Activated naive CD4-positive, alpha-beta T cell treated with anti-CD3 and anti-CD28 coated beads for 36 hours (primary cell): ENCODE measurements around the gene AK1. TPM values are rescaled to one million over a fixed set of nuclear protein-coding genes. Genes with fewer than 3 reads are reported as not detected.

Experiments
- CTCF ChIA-PET: fragments of 350-600 bp; sonication (Branson Sonifier 250); formaldehyde crosslinking; loops from one replicate; lab custom pipeline; 2021; ENCODE audit warnings: antibody characterized with exemption; lab: Charles Lee
- DNase-seq: peaks from one replicate; pipeline ENCODE4 v3.0.0-alpha.2; 2020
- H3K27ac Mint-ChIP-seq: one replicate; pipeline ENCODE4 v1.8.0; 2021; ENCODE audit warnings: mild to moderate bottlenecking, mixed read lengths
- H3K27me3 Mint-ChIP-seq: one replicate; pipeline ENCODE4 v1.8.0; 2021; ENCODE audit warnings: low read depth, mixed read lengths
- H3K36me3 Mint-ChIP-seq: one replicate; pipeline ENCODE4 v1.8.0; 2021; ENCODE audit warnings: low read depth, mixed read lengths
- H3K4me1 Mint-ChIP-seq: one replicate; pipeline ENCODE4 v1.8.0; 2021; ENCODE audit warnings: low read depth, mixed read lengths
- H3K4me3 Mint-ChIP-seq: one replicate; pipeline ENCODE4 v1.8.0; 2021; ENCODE audit warnings: mild to moderate bottlenecking, moderate library complexity, mixed read lengths
- H3K9me3 Mint-ChIP-seq: one replicate; pipeline ENCODE4 v1.8.0; 2021; ENCODE audit warnings: mixed read lengths
- intact Hi-C: fragments of 100-400 bp; cut with micrococcal nuclease; formaldehyde crosslinking; loops from one replicate; pipeline ENCODE4 v1.15.1; 2023
- total RNA-seq, 2 experiments: library from RNA; stranded (reverse); gene quantifications; one replicate each; pipeline ENCODE4 v1.2.3, GENCODE V29; 2021

AK1 gene
- total RNA-seq, 2 experiments from 2014 or later: 11.8 to 11.9 TPM

DNA sequence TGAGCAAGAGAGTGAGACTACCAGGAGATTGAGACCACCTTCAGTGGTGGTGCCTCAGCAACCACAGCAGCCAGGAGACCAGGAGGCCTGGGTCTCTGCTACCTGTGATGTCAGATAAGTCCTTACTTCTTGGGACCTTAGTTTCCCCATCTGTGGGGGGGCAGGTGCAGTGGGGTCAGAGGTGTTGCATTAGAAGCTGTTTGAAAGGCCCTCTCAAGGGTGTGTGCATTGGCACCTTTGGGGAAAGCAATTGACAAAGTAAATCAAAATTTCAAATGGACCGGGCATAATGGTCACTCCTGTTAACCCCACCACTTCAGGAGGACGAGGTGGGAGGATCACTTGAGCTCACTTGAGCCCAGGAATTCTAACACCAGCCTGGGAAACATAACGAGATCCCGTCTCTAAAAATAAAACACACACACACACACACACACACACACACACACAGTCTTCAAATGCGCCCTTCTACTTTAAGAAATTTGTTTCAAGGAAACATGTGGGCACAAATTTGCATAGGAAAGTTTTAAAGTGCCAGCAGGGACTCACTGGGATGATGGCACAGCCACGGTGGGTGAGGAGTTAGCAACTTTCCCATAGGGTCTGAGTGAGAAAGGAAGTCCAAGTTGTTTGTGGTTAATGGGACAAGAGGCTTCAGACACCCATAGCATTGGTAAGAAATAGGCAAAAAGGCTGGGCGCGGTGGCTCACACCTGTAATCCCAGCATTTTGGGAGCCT lies 1.3 kb upstream of the AK1 start:
- Mint-ChIP-seq H3K4me3 (no peak overlapping the region), H3K9me3 (no peaks in the 10 kb centered on the region), H3K36me3 (peaks cover under 1% of the 10 kb centered on the region), H3K27ac (no peak overlapping the region), H3K4me1 (peaks cover 6% of the 10 kb centered on the region), H3K27me3 (peaks cover 4% of the 10 kb centered on the region)
- intact Hi-C loops: no loop called here
- DNase-seq: no peak
- CTCF ChIA-PET: no interaction called here

DNA sequence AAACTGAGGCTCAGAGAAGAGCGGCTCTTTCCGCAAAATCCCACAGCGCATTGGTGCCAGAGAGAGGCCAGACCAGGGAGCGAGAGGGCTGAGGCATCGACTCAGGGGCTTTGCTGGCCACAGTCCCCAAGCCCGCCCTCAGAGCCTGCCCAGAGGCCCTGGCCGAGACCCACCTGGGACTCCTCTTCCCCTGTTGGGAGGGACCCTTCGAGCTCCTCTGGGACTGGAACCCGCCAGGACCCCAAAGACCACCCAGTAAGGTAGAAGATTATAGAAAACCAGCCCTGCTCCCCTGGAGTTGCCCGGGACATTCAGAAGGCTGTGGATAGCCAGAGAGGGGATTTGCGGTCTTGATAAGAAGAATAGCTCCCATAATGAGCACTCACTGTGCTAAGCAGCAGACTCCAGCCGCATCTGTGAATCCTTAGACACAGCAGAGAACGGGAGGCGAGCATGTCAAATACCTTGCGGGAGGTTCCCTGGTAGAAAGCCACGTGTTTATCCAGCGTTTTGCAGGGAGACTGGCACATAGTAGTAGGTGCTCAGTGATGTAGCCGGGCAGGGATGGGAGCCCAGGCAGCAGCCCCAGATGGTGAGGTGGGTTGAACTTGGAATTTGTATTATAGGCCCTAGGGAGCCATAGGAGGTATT lies 651 bp upstream of the AK1 start:
- no peaks in the 10 kb centered on the region for H3K9me3 Mint-ChIP-seq
- no peaks in the 10 kb centered on the region for H3K36me3 Mint-ChIP-seq
- H3K27me3 Mint-ChIP-seq: peaks cover 4% of the 10 kb centered on the region
- intact Hi-C loops: no loop called here
- no peak overlapping the region for H3K27ac Mint-ChIP-seq
- peaks cover 6% of the 10 kb centered on the region for H3K4me1 Mint-ChIP-seq
- DNase-seq: no peak
- CTCF ChIA-PET: interaction anchor here (0.5 to 1.6 kb wide), 2 partner anchors 143 to 294 kb away, joined by 3 to 4 read pairs; partner anchors contain the start of gene TOR2A
- H3K4me3 Mint-ChIP-seq: no peak overlapping the region

DNA sequence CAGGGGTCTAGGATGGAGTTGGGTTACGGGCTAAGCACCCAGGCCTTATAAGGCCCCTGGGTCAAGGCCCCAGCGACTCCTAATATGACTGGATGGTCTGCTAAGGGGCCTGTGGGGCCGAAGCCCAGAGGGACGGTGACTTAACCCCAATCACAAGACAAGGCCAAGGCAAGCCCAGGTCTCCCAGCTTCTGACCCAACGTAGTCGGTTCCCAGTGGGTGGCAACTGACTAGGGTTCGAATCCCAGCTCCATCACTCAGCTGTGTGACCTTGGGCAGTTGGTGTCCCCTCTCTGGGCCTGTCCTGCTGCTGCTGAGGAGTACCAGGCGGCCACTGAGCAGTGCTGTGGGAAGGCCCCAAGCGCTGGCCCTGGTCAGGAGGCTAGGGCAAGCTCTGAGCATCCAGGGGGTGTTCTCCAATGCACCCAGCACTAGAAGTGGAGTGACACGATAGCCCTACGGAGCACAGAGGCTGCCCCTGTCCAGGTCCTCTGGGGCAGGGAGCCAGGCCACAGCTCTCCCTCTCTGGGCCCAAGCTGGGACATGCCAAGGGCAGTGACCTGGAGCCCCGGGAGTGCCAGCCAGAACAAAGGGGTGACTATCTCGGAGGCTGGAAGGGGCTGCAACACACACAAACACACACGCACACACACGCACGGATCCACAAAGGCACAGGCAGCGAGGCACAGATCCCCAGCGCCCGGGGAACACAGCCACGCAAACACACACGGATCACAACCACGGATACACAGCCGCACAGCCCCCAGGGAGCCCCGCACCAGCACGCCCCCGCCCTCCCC lies 512 bp downstream of the AK1 start:
- DNase-seq: no peak
- Mint-ChIP-seq H3K36me3 (no peaks in the 10 kb centered on the region), H3K9me3 (no peaks in the 10 kb centered on the region), H3K4me3 (no peak overlapping the region), H3K4me1 (peaks cover 6% of the 10 kb centered on the region), H3K27me3 (peaks cover 4% of the 10 kb centered on the region), H3K27ac (no peak overlapping the region)
- CTCF ChIA-PET: interaction anchor here (1.3 to 1.6 kb wide), 2 partner anchors 10 to 142 kb away, joined by 3 read pairs; partner anchors contain the start of gene TOR2A
- intact Hi-C loops: no loop called here

DNA sequence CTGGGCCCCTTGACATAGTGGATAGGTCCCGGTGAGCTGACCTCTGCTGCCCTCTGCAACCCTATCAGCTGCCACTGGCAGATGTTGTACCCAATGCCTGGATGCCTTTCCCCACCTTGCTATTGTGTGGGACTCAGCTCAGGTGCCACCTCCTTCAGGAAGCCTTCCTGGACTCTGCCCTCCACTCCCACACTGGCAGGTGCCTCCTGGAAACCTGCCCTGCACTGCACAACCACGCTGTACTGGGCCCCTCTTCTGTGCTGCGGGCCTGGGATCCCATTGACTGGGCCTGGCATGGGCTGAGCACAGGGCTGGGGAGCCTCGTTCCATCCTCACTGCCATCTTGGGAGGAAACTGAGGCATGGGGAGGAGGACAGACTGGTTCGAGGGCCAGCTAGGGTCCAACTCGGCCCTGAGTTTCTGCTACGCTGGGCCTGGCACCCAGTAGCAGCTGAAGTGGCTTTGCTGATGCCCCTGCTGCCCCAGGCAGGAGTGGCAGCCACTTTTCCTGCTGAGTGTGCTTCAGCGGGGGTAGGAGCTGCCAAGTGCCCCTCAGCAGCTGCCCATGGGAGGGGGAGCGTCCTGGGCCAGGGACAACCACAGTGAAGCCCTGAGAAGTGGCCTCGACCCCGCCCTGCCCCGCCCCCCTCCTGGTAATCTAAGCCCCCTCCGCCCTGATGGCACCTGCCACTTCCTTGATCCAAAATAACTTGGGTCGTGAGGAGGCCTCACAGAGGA lies 1.3 kb downstream of the AK1 start:
- no peak for DNase-seq
- Mint-ChIP-seq H3K4me3 (no peak overlapping the region), H3K27ac (no peak overlapping the region), H3K36me3 (no peaks in the 10 kb centered on the region), H3K27me3 (peaks cover 4% of the 10 kb centered on the region), H3K4me1 (peaks cover 6% of the 10 kb centered on the region), H3K9me3 (no peaks in the 10 kb centered on the region)
- CTCF ChIA-PET: interaction anchor here (1.3 to 1.6 kb wide), 2 partner anchors 9 to 141 kb away, joined by 3 read pairs; partner anchors contain the start of gene TOR2A
- intact Hi-C loops: no loop called here

DNA sequence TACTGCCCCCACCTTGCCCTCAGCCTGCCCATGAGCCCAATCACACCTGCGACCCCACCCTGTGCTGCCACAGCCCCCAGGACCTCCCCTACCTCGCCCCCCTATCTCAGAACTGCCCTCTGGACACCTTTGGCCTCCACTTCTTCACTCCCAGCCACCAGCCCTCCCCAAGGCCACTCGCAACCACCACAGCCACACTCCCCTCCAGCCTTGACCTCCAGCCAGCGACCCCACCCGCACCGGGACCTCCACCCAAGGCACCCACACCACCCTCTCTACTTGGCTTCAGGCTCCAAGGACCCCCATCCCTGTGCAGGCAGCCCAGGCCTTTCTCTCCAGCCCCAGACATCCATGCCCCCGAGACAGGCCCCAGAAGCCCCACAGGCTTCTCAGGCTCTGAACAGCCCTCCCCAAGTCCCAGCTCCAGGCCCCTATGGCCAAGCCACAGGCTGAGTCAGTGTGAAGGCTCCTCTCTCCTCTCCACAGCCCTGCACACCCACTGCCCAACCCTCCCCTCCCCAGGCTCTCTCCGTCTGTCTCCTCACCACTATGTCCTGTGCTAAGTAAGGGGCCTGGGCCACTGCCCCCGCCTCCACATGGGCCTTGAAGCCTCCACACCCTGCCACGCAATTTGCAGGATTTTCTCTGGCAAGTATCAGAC lies 2.0 kb downstream of the AK1 start:
- intact Hi-C loops: no loop called here
- Mint-ChIP-seq H3K4me1 (peaks cover 6% of the 10 kb centered on the region), H3K27ac (no peak overlapping the region), H3K9me3 (no peaks in the 10 kb centered on the region), H3K36me3 (no peaks in the 10 kb centered on the region), H3K4me3 (no peak overlapping the region), H3K27me3 (peaks cover 4% of the 10 kb centered on the region)
- DNase-seq: no peak
- CTCF ChIA-PET: interaction anchor here (0.7 kb wide), 1 partner anchor 13 kb away, joined by 3 read pairs; no protein-coding TSS in a partner anchor

DNA sequence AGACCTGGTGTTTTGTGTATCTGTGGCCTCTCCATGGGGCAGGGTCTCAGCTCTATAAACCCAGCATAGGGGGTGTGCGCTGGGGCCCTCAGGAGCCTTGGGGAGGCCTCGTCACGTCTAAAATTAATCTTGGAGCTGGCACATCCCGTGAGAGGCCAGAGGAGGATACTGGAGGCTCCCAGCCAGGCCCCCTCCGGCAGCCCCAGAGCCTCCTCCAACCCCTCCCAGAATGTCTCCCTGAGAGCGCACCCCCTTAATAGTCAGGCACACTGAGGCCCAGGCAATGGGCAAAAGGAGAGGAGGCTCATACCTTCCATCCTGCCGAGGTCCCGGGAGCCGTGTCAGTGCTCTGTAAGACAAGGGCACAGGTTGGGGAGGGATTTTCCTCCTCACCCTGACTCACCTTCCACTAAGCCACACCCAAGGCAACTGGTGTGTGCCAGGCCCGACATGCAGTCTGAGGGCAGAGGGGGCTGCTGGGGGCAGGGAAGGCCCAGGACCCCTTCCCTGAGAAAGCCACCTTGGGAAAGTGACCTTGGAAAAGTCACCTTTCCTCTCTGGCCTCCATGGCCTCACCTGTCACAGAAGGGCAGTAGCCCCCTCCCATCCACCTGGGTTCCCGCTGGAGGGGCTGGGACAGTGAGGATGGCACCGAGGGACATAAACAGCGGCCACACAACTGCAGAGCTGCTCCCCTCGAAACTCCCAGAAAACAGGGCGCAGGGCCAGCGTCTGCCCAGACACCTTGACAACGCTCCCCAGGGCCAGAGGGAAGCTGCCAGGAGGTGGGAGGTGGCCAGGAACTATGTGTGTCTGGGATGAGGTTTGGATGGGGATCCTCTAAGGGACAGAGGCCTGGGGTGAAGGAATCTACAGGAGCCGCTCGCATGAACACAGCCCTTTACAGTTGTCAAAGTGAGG lies 2.9 kb downstream of the AK1 start:
- intact Hi-C loops: no loop called here
- H3K4me1 Mint-ChIP-seq: peaks cover 6% of the 10 kb centered on the region
- H3K36me3 Mint-ChIP-seq: no peaks in the 10 kb centered on the region
- no peaks in the 10 kb centered on the region for H3K9me3 Mint-ChIP-seq
- CTCF ChIA-PET: interaction anchor here (0.7 to 1.8 kb wide), 2 partner anchors 12 to 47 kb away, joined by 3 to 5 read pairs; no protein-coding TSS in a partner anchor
- DNase-seq: no peak
- no peak overlapping the region for H3K4me3 Mint-ChIP-seq
- peaks cover 4% of the 10 kb centered on the region for H3K27me3 Mint-ChIP-seq
- no peak overlapping the region for H3K27ac Mint-ChIP-seq

DNA sequence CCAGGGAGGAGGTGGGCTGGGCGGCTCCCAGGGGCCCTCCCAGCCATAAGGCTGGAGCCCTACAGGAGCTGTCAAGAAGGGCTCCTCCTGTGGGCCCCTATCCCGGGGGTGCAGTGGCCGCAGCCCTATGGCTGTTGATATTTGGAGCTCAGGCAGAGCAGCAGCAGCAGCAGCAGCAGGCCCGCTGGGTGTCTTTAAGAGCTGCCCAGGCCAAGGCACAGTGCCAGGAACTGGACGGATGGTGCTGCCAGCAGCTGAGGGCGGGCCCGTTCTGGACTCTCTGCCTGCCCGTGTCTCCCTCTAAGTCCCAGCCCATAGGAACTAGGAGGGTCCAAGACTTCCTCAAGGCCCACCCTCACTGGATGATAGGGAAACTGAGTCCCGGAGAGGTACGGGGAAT lies 3.6 kb downstream of the AK1 start:
- Mint-ChIP-seq H3K4me3 (no peak overlapping the region), H3K9me3 (no peaks in the 10 kb centered on the region), H3K36me3 (no peaks in the 10 kb centered on the region), H3K4me1 (peaks cover 6% of the 10 kb centered on the region), H3K27me3 (peaks cover 4% of the 10 kb centered on the region), H3K27ac (no peak overlapping the region)
- intact Hi-C loops: no loop called here
- DNase-seq: no peak
- CTCF ChIA-PET: interaction anchor here (0.9 to 1.8 kb wide), 2 partner anchors 9 to 48 kb away, joined by 3 to 5 read pairs; no protein-coding TSS in a partner anchor

DNA sequence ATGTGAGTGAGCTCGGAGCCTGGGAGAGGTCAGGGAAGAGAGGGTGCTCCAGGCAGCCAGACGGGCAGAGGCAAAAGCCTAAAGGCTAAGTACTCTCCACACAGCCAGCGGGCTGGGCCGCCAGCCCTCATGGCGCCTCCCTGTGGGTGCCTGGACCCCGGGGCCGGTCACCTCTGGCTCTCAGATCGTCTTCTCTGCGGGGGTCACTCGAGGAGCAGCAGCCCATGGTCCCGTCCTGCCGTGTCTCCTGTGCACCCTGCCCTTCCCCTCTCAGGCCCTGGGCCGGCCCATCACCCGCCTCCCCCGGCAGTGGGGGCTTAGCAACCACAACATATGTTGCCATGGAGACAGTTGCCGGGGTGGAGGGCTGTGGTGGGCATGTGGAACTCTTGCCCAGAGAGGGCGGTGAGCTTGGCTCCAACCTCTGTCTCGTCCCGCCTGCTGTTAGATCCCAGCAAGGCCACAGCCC lies 4.2 kb downstream of the AK1 start:
- Mint-ChIP-seq H3K9me3 (no peaks in the 10 kb centered on the region), H3K36me3 (no peaks in the 10 kb centered on the region), H3K27ac (no peak overlapping the region), H3K4me3 (no peak overlapping the region), H3K27me3 (peaks cover 4% of the 10 kb centered on the region), H3K4me1 (peaks cover 6% of the 10 kb centered on the region)
- no peak for DNase-seq
- CTCF ChIA-PET: interaction anchor here (0.9 to 1.8 kb wide), 2 partner anchors 9 to 48 kb away, joined by 3 to 5 read pairs; no protein-coding TSS in a partner anchor
- intact Hi-C loops: no loop called here

DNA sequence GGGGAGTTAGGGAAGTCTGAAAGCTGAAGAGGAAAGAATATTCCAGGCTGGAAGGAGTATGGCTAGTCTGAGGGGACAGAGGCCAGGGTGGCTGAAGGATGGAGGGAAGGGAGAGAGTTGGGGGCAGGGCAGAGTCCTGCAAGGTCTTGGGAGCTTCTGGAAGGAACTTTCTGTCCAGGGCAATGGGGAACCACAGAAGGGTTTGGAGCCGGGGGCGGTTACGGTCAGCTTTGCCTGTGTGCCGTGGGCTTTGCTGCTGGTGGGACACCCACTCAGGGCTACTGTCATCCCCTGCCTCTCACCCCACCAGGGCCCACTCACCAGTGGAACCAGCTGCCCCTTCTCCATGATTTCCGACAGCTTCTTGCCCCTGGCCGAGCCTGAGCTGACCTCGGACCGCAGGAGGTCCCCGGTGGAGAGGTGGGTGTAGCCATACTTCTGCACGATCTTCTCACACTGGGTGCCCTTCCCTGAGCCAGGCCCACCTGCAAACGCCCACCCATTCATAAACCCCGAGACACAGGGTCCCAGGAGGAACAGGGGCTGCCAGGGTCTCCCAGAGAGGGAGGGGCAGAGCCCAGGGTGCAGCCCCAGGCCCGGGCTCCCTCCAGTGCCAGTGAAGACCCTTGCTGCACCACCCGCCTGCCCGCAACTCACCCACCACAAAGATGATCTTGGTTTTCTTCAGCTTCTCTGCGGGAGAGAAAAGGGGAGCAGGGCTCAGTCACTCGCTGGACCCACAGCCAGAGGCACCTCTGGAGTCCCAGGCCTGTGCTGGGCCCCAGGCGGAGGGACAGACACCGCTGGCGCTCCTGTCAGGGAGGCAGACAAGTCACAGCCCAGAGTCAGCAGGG lies 4.9 kb downstream of the AK1 start:
- no peak overlapping the region for H3K27ac Mint-ChIP-seq
- H3K9me3 Mint-ChIP-seq: no peaks in the 10 kb centered on the region
- no peak for DNase-seq
- H3K36me3 Mint-ChIP-seq: no peaks in the 10 kb centered on the region
- no peak overlapping the region for H3K4me3 Mint-ChIP-seq
- intact Hi-C loops: no loop called here
- H3K27me3 Mint-ChIP-seq: peaks cover 4% of the 10 kb centered on the region
- CTCF ChIA-PET: interaction anchor here (0.5 to 1.8 kb wide), 4 partner anchors 10 to 138 kb away, joined by 3 to 5 read pairs (median 4); partner anchors contain the start of gene TOR2A
- H3K4me1 Mint-ChIP-seq: peaks cover 5% of the 10 kb centered on the region

DNA sequence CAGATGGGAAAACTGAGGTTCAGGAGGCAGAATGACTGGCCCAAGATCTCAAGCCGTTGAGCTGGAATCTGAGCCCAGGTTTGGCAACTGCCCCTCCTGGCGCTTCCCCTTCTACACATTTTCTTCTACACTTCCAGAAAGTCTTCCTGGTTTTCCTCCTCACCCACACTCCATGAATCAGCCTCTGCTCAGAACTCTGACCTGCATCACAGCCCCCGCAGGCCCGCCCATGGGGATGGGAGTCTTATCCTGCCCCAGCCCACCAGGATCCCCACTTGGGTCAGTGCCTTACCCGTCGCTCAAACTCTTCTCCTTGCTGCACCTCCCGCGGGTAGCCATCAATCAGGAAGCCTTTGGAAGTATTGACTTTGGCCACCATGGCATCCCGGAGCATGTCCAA lies 5.9 kb downstream of the AK1 start:
- Mint-ChIP-seq H3K27ac (no peak overlapping the region), H3K36me3 (no peaks in the 10 kb centered on the region), H3K4me1 (no peaks in the 10 kb centered on the region), H3K9me3 (no peaks in the 10 kb centered on the region), H3K4me3 (no peak overlapping the region), H3K27me3 (no peaks in the 10 kb centered on the region)
- intact Hi-C loops: loop anchor here (2.0 kb wide), 1 partner anchor 49 kb away; no protein-coding TSS in a partner anchor
- DNase-seq: no peak
- CTCF ChIA-PET: interaction anchor here (0.6 to 3.5 kb wide), 3 partner anchors 10 to 137 kb away, joined by 3 to 12 read pairs (median 5); partner anchors contain the start of gene TOR2A
